GM19023 (cell line): ENCODE measurements around the gene TAS2R16.
"Not testable (repeated sequence)": the region's sequence is repeated elsewhere in the genome, so short reads cannot be mapped to it uniquely, and the experiment has no call there.

Experiments
- ATAC-seq: cut with Tn5 transposase; IDR thresholded peaks from one replicate; pipeline ENCODE4 v1.9.1; 2021; ENCODE audit warnings: mild to moderate bottlenecking, moderate library complexity; ENCODE audit not compliant: unreplicated experiment

The TAS2R16 gene

GRCh38 chr7:122974229-122974628, 21.3 kb downstream of the TAS2R16 start:
- no peak for ATAC-seq

GRCh38 chr7:122972056-122972455, 23.4 kb downstream of the TAS2R16 start:
- no peak for ATAC-seq

GRCh38 chr7:122970740-122971725, 24.5 kb downstream of the TAS2R16 start:
- ATAC-seq = no peak

- ATAC-seq = no peak
These were observed 27.1 kb downstream of the TAS2R16 start for GRCh38 chr7:122968389-122968788.

- ATAC-seq = no peak
These were observed 30.2 kb downstream of the TAS2R16 start for GRCh38 chr7:122965306-122965705.

GRCh38 chr7:122953678-122954077, 41.8 kb downstream of the TAS2R16 start:
- ATAC-seq = not testable (repeated sequence)

GRCh38 chr7:122951006-122951405, 44.5 kb downstream of the TAS2R16 start:
- no peak for ATAC-seq

GRCh38 chr7:122949186-122949585, 46.3 kb downstream of the TAS2R16 start:
- ATAC-seq = no peak
